ENCODE data around the gene SVOPL.

Gene SVOPL

GRCh38 chr7:138553805-138554204, 147.4 kb downstream of the SVOPL start:
- no peak for DNase-seq

GRCh38 chr7:138551102-138551501, 150.1 kb downstream of the SVOPL start:
- no peak for DNase-seq

GRCh38 chr7:138550337-138550736, 150.8 kb downstream of the SVOPL start:
- no peak for DNase-seq

GRCh38 chr7:138549082-138549481, 152.1 kb downstream of the SVOPL start:
- DNase-seq: no peak

- DNase-seq: no peak
Observed at GRCh38 chr7:138546829-138547228, 154.3 kb downstream of the SVOPL start.

GRCh38 chr7:138546064-138546619, 155.0 kb downstream of the SVOPL start:
- no peak for DNase-seq

GRCh38 chr7:138545123-138545522, 156.0 kb downstream of the SVOPL start:
- no peak for DNase-seq
